Stimulated activated CD4-positive, alpha-beta T cell treated with anti-CD3 and anti-CD28 coated beads, Interleukin-15, amount 100 ng/mL, for 24 hours (primary cell): ENCODE measurements around the gene PDLIM1.

ENCODE experiments used
- DNase-seq: peaks from one replicate; pipeline ENCODE4 v3.0.0-alpha.2; 2020

The PDLIM1 gene

GRCh38 chr10:95314192-95314918 is 23.6 kb upstream of the PDLIM1 start:
- DNase-seq: no peak

- no peak for DNase-seq
These were observed 22.2 kb upstream of the PDLIM1 start for GRCh38 chr10:95312986-95313495.

- no peak for DNase-seq
These were observed 21.5 kb upstream of the PDLIM1 start for GRCh38 chr10:95312257-95312656.

- DNase-seq: no peak
These were observed 19.2 kb upstream of the PDLIM1 start for GRCh38 chr10:95309958-95310357.

GRCh38 chr10:95308389-95309302 is 17.8 kb upstream of the PDLIM1 start:
- DNase-seq: no peak

- no peak for DNase-seq
These were observed 16.0 kb upstream of the PDLIM1 start for GRCh38 chr10:95306851-95307250.

GRCh38 chr10:95306318-95306650 is 15.5 kb upstream of the PDLIM1 start:
- DNase-seq: no peak

- no peak for DNase-seq
These were observed 15.0 kb upstream of the PDLIM1 start for GRCh38 chr10:95305606-95306317.

GRCh38 chr10:95304976-95305375 is 14.2 kb upstream of the PDLIM1 start:
- no peak for DNase-seq

GRCh38 chr10:95304463-95304862 is 13.7 kb upstream of the PDLIM1 start:
- DNase-seq: no peak

- DNase-seq: no peak
These were observed 13.1 kb upstream of the PDLIM1 start for GRCh38 chr10:95303950-95304349.

GRCh38 chr10:95303535-95303934 is 12.7 kb upstream of the PDLIM1 start:
- no peak for DNase-seq

- DNase-seq: no peak
These were observed 9.3 kb upstream of the PDLIM1 start for GRCh38 chr10:95300022-95300539.

- no peak for DNase-seq
These were observed 6.6 kb upstream of the PDLIM1 start for GRCh38 chr10:95297402-95297801.

- no peak for DNase-seq
These were observed 6.0 kb upstream of the PDLIM1 start for GRCh38 chr10:95296764-95297163.

- DNase-seq: peak; percentile 57
These were observed 4.4 kb upstream of the PDLIM1 start for GRCh38 chr10:95295031-95295755.

GRCh38 chr10:95293631-95294030 is 2.8 kb upstream of the PDLIM1 start:
- no peak for DNase-seq

GRCh38 chr10:95291365-95292039 is 699 bp upstream of the PDLIM1 start:
- DNase-seq: no peak

GRCh38 chr10:95289921-95290421 is 832 bp downstream of the PDLIM1 start:
- DNase-seq: no peak

GRCh38 chr10:95289003-95289920 is 1.5 kb downstream of the PDLIM1 start:
- DNase-seq: no peak
